ENCODE data around the gene TNRC6B.

The TNRC6B gene

GRCh38 chr22:40231618-40232313 is 54.0 kb downstream of the TNRC6B start:
- no peak for DNase-seq (ENCODE audit: low spot score)
- in situ Hi-C loops (cut with MboI; ENCODE audit: low sequenced_read_pairs, unreplicated experiment), result no loop called here
- TF ChIP-seq, protein P1, sequence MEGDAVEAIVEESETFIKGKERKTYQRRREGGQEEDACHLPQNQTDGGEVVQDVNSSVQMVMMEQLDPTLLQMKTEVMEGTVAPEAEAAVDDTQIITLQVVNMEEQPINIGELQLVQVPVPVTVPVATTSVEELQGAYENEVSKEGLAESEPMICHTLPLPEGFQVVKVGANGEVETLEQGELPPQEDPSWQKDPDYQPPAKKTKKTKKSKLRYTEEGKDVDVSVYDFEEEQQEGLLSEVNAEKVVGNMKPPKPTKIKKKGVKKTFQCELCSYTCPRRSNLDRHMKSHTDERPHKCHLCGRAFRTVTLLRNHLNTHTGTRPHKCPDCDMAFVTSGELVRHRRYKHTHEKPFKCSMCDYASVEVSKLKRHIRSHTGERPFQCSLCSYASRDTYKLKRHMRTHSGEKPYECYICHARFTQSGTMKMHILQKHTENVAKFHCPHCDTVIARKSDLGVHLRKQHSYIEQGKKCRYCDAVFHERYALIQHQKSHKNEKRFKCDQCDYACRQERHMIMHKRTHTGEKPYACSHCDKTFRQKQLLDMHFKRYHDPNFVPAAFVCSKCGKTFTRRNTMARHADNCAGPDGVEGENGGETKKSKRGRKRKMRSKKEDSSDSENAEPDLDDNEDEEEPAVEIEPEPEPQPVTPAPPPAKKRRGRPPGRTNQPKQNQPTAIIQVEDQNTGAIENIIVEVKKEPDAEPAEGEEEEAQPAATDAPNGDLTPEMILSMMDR (IDR thresholded peaks at IDR 0.05; ENCODE audit: borderline replicate concordance, control extremely low read depth, extremely low read depth, insufficient read depth, missing control alignments), result no peak

GRCh38 chr22:40232624-40233023 is 54.9 kb downstream of the TNRC6B start:
- no peak for DNase-seq (ENCODE audit: low spot score)
- TF ChIP-seq, protein P1 (IDR thresholded peaks at IDR 0.05; ENCODE audit: borderline replicate concordance, control extremely low read depth, extremely low read depth, insufficient read depth, missing control alignments), result no peak
- in situ Hi-C loops (cut with MboI; ENCODE audit: low sequenced_read_pairs, unreplicated experiment), result no loop called here

GRCh38 chr22:40233886-40234285 is 56.2 kb downstream of the TNRC6B start:
- TF ChIP-seq, protein P1 (IDR thresholded peaks at IDR 0.05; ENCODE audit: borderline replicate concordance, control extremely low read depth, extremely low read depth, insufficient read depth, missing control alignments), result no peak
- in situ Hi-C loops (cut with MboI; ENCODE audit: low sequenced_read_pairs, unreplicated experiment), result no loop called here
- DNase-seq (ENCODE audit: low spot score), result no peak

- DNase-seq (ENCODE audit: low spot score), result no peak
- in situ Hi-C loops (cut with MboI; ENCODE audit: low sequenced_read_pairs, unreplicated experiment), result no loop called here
- TF ChIP-seq, protein P1 (IDR thresholded peaks at IDR 0.05; ENCODE audit: borderline replicate concordance, control extremely low read depth, extremely low read depth, insufficient read depth, missing control alignments), result no peak
These were observed 56.9 kb downstream of the TNRC6B start for GRCh38 chr22:40234658-40235057.

GRCh38 chr22:40235308-40235707 is 57.6 kb downstream of the TNRC6B start:
- no peak for DNase-seq (ENCODE audit: low spot score)
- TF ChIP-seq, protein P1 (IDR thresholded peaks at IDR 0.05; ENCODE audit: borderline replicate concordance, control extremely low read depth, extremely low read depth, insufficient read depth, missing control alignments), result no peak
- in situ Hi-C loops (cut with MboI; ENCODE audit: low sequenced_read_pairs, unreplicated experiment), result no loop called here

GRCh38 chr22:40236131-40236665 is 58.5 kb downstream of the TNRC6B start:
- TF ChIP-seq, protein P1 (IDR thresholded peaks at IDR 0.05; ENCODE audit: borderline replicate concordance, control extremely low read depth, extremely low read depth, insufficient read depth, missing control alignments), result no peak
- no peak for DNase-seq (ENCODE audit: low spot score)
- in situ Hi-C loops (cut with MboI; ENCODE audit: low sequenced_read_pairs, unreplicated experiment), result no loop called here
